Bone marrow (tissue), 2 donors: ENCODE results near the gene GUCA2B.
A peak's percentile ranks its signal among the peaks of the same experiment; 100 is the strongest.

Source experiments
- DNase-seq, 2 donors: peaks; one replicate each; lab custom pipeline; 2025; lab: John Stamatoyannopoulos, UW

Gene GUCA2B

GRCh38 chr1:42167611-42168390 lies 14.6 kb downstream of the GUCA2B start:
- DNase-seq, result no peak

- no peak for DNase-seq
These were observed 15.1 kb downstream of the GUCA2B start for GRCh38 chr1:42168391-42168670.

- no peak for DNase-seq
These were observed 15.6 kb downstream of the GUCA2B start for GRCh38 chr1:42168763-42169162.

GRCh38 chr1:42170779-42171621 lies 17.8 kb downstream of the GUCA2B start:
- DNase-seq, result no peak

- no peak for DNase-seq
These were observed 18.6 kb downstream of the GUCA2B start for GRCh38 chr1:42171679-42172266.

- no peak for DNase-seq
These were observed 19.3 kb downstream of the GUCA2B start for GRCh38 chr1:42172381-42173133.

GRCh38 chr1:42173155-42173933 lies 20.1 kb downstream of the GUCA2B start:
- DNase-seq, result peak; percentile 19 to 28

GRCh38 chr1:42173961-42174735 lies 20.9 kb downstream of the GUCA2B start:
- no peak for DNase-seq

GRCh38 chr1:42175314-42176054 lies 22.3 kb downstream of the GUCA2B start:
- DNase-seq, result no peak

- DNase-seq, result peak in 1 of 2 donors; percentile 20
These were observed 23.8 kb downstream of the GUCA2B start for GRCh38 chr1:42176902-42177519.

GRCh38 chr1:42177541-42177981 lies 24.4 kb downstream of the GUCA2B start:
- no peak for DNase-seq

- no peak for DNase-seq
These were observed 25.0 kb downstream of the GUCA2B start for GRCh38 chr1:42178249-42178648.

GRCh38 chr1:42179275-42179674 lies 26.1 kb downstream of the GUCA2B start:
- DNase-seq, result no peak

GRCh38 chr1:42179900-42180329 lies 26.7 kb downstream of the GUCA2B start:
- no peak for DNase-seq

GRCh38 chr1:42181687-42182086 lies 28.5 kb downstream of the GUCA2B start:
- DNase-seq, result no peak

- DNase-seq, result no peak
These were observed 30.2 kb downstream of the GUCA2B start for GRCh38 chr1:42183210-42183956.

GRCh38 chr1:42183957-42184268 lies 30.7 kb downstream of the GUCA2B start:
- no peak for DNase-seq

GRCh38 chr1:42184616-42185015 lies 31.4 kb downstream of the GUCA2B start:
- DNase-seq, result no peak

GRCh38 chr1:42186152-42186551 lies 32.9 kb downstream of the GUCA2B start:
- no peak for DNase-seq
